Hematopoietic multipotent progenitor cell treated with erythropoietin and hydrocortisone succinate and interleukin-3 and kit ligand, for 8 days (in vitro differentiated cells): Measurements from ENCODE around the gene NEK2.
"Not testable (repeated sequence)": the region's sequence is repeated elsewhere in the genome, so short reads cannot be mapped to it uniquely, and the experiment has no call there.

ENCODE experiments used
- DNase-seq: peaks from one replicate; pipeline ENCODE4 v3.0.0-alpha.2; 2015

NEK2 gene

GRCh38 chr1:211693911-211694310, 18.5 kb upstream of the NEK2 start:
- DNase-seq = not testable (repeated sequence)

- no peak for DNase-seq
Measured at GRCh38 chr1:211688421-211688820, 13.0 kb upstream of the NEK2 start.

GRCh38 chr1:211687462-211688215, 12.2 kb upstream of the NEK2 start:
- DNase-seq = no peak

GRCh38 chr1:211685823-211686222, 10.4 kb upstream of the NEK2 start:
- no peak for DNase-seq

- DNase-seq = no peak
Measured at GRCh38 chr1:211684791-211685190, 9.4 kb upstream of the NEK2 start.

GRCh38 chr1:211684331-211684730, 8.9 kb upstream of the NEK2 start:
- DNase-seq = no peak

GRCh38 chr1:211683396-211684297, 8.2 kb upstream of the NEK2 start:
- DNase-seq = no peak

GRCh38 chr1:211682186-211682585, 6.8 kb upstream of the NEK2 start:
- not testable (repeated sequence) for DNase-seq

GRCh38 chr1:211680752-211681327, 5.4 kb upstream of the NEK2 start:
- peak; percentile 84 for DNase-seq

GRCh38 chr1:211677659-211678058, 2.2 kb upstream of the NEK2 start:
- no peak for DNase-seq

GRCh38 chr1:211676761-211677160, 1.3 kb upstream of the NEK2 start:
- no peak for DNase-seq

- no peak for DNase-seq
Measured at GRCh38 chr1:211676106-211676583, 724 bp upstream of the NEK2 start.

GRCh38 chr1:211667065-211667617, 8.3 kb downstream of the NEK2 start:
- DNase-seq = no peak

- no peak for DNase-seq
Measured at GRCh38 chr1:211660718-211661222, 14.7 kb downstream of the NEK2 start.

GRCh38 chr1:211656728-211657127, 18.7 kb downstream of the NEK2 start:
- no peak for DNase-seq

GRCh38 chr1:211654838-211655787, 20.3 kb downstream of the NEK2 start:
- peak; percentile 80 for DNase-seq

GRCh38 chr1:211653959-211654496, 21.4 kb downstream of the NEK2 start:
- no peak for DNase-seq

- DNase-seq = no peak
Measured at GRCh38 chr1:211653293-211653692, 22.1 kb downstream of the NEK2 start.

- no peak for DNase-seq
Measured at GRCh38 chr1:211652371-211652770, 23.1 kb downstream of the NEK2 start.

GRCh38 chr1:211650904-211651303, 24.5 kb downstream of the NEK2 start:
- DNase-seq = no peak
